AG04450 (cell line): Measurements from ENCODE around the gene NOL3. TPM values are rescaled to one million over a fixed set of nuclear protein-coding genes. Genes with fewer than 3 reads are reported as not detected.
A peak's percentile ranks its signal among the peaks of the same experiment; 100 is the strongest.

Experiments
- CTCF ChIA-PET: fragments of 300-600, 350-600 bp; formaldehyde crosslinking; extraction: SDS; loops from one replicate; lab custom pipeline; 2022; ENCODE audit warnings: antibody characterized with exemption, inconsistent platforms; lab: Charles Lee
- POLR2A ChIA-PET: fragments of 350-600 bp; formaldehyde crosslinking; extraction: SDS; loops from one replicate; lab custom pipeline; 2021; ENCODE audit warnings: antibody characterized with exemption, inconsistent platforms; lab: Yijun Ruan, JAX
- DNase-seq: peaks from one replicate; pipeline ENCODE4 v3.0.0-alpha.2; 2011; ENCODE audit warnings: low read depth, low spot score
- H3K27ac ChIP-seq: one replicate; pipeline ENCODE4 v1.5.1; 2012; ENCODE audit warnings: low read depth, low read length, control low read depth
- H3K27me3 ChIP-seq: one replicate; pipeline ENCODE4 v1.6.0; 2012; ENCODE audit warnings: low read length; ENCODE audit not compliant: control insufficient read depth, insufficient read depth
- H3K4me3 ChIP-seq: 2 replicates; pipeline ENCODE4 v1.5.1; 2011; ENCODE audit warnings: mild to moderate bottlenecking, low read depth, low read length, control low read depth
- H3K9me3 ChIP-seq: 2 replicates; pipeline ENCODE4 v1.5.1; 2012; ENCODE audit warnings: low read length; ENCODE audit not compliant: control insufficient read depth, insufficient read depth
- polyA plus RNA-seq: library from polyadenylated mRNA; depleted of rRNA; stranded (reverse); fragments of >200 nt; gene quantifications from 2 replicates; pipeline ENCODE4 v1.2.3, GENCODE V29; 2011
- TF ChIP-seq, protein P1 (sequence below): IDR thresholded peaks from 2 replicates; pipeline ENCODE4 v1.5.1; 2011; ENCODE audit warnings: low read depth, low read length, control low read depth, inconsistent platforms

The NOL3 gene
- polyA plus RNA-seq, 1 experiment: 8.2 TPM

GRCh38 chr16:67180166-67180565 lies 9.8 kb downstream of the NOL3 start:
- POLR2A ChIA-PET: interaction anchor here (1.1 kb wide), 1 partner anchor 334 kb away, joined by 3 read pairs; no protein-coding TSS in a partner anchor
- CTCF ChIA-PET: interaction anchor here (1.1 kb wide), 1 partner anchor 11 kb away, joined by 4 read pairs; no protein-coding TSS in a partner anchor
- no peak for DNase-seq
- H3K27ac ChIP-seq: no peak overlapping the region
- H3K4me3 ChIP-seq: no peak overlapping the region
- no peaks in the 10 kb centered on the region; the same call in 1 of the 2 replicates for H3K9me3 ChIP-seq
- H3K27me3 ChIP-seq: no peaks in the 10 kb centered on the region
- TF ChIP-seq, protein P1, sequence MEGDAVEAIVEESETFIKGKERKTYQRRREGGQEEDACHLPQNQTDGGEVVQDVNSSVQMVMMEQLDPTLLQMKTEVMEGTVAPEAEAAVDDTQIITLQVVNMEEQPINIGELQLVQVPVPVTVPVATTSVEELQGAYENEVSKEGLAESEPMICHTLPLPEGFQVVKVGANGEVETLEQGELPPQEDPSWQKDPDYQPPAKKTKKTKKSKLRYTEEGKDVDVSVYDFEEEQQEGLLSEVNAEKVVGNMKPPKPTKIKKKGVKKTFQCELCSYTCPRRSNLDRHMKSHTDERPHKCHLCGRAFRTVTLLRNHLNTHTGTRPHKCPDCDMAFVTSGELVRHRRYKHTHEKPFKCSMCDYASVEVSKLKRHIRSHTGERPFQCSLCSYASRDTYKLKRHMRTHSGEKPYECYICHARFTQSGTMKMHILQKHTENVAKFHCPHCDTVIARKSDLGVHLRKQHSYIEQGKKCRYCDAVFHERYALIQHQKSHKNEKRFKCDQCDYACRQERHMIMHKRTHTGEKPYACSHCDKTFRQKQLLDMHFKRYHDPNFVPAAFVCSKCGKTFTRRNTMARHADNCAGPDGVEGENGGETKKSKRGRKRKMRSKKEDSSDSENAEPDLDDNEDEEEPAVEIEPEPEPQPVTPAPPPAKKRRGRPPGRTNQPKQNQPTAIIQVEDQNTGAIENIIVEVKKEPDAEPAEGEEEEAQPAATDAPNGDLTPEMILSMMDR: no peak

- Histone ChIP-seq H3K27ac (peak overlapping the region; percentile 33), H3K27me3 (no peaks in the 10 kb centered on the region), H3K4me3 (peak overlapping the region; percentile 20), H3K9me3 (no peaks in the 10 kb centered on the region; the same call in 1 of the 2 replicates)
- TF ChIP-seq, protein P1: no peak
- POLR2A ChIA-PET: interaction anchor here (0.7 to 1.2 kb wide), 3 partner anchors 11 to 31 kb away, joined by 4 to 6 read pairs (median 6); partner anchors contain the start of genes B3GNT9 and NOL3
- CTCF ChIA-PET: interaction anchor here (1.0 kb wide), 1 partner anchor 26 kb away, joined by 4 read pairs; no protein-coding TSS in a partner anchor
- DNase-seq: peak; percentile 79
Observed at GRCh38 chr16:67181346-67181745, 11.0 kb downstream of the NOL3 start.

GRCh38 chr16:67182288-67182687 lies 11.9 kb downstream of the NOL3 start:
- H3K27ac ChIP-seq: no peak overlapping the region
- TF ChIP-seq, protein P1: no peak
- H3K27me3 ChIP-seq: no peaks in the 10 kb centered on the region
- DNase-seq: no peak
- POLR2A ChIA-PET: interaction anchor here (0.7 to 1.4 kb wide), 2 partner anchors 13 to 17 kb away, joined by 3 to 10 read pairs; no protein-coding TSS in a partner anchor
- H3K4me3 ChIP-seq: peak overlapping the region; percentile 71
- CTCF ChIA-PET: interaction anchor here (1.1 to 2.1 kb wide), 2 partner anchors 27 to 221 kb away, joined by 4 to 16 read pairs; partner anchors contain the start of gene CES3
- H3K9me3 ChIP-seq: no peaks in the 10 kb centered on the region; the same call in 1 of the 2 replicates

DNA sequence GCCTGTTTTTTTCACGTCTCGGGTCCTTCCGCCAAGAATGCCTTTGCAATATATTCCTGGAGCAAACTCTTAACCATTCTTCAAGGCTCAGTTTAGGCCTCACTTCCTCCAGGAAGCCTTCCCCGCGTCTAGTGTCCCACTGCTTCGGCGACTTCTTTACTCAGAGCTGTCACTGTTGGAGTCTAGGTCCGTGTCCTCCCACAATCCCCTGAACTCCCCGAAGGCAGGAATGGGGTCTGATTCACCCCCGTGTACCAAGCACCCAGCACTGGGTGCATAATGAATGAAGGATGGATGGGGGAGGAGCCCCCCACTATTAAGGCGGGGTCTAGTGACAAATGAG lies 12.9 kb downstream of the NOL3 start:
- CTCF ChIA-PET: interaction anchor here (0.5 to 2.1 kb wide), 4 partner anchors 28 to 222 kb away, joined by 3 to 16 read pairs (median 4); partner anchors contain the start of gene CES3
- peak overlapping the region; percentile 71 for H3K4me3 ChIP-seq
- DNase-seq: no peak
- H3K9me3 ChIP-seq: no peaks in the 10 kb centered on the region; the same call in 1 of the 2 replicates
- TF ChIP-seq, protein P1: no peak
- POLR2A ChIA-PET: interaction anchor here (0.6 to 1.4 kb wide), 2 partner anchors 14 to 82 kb away, joined by 6 to 10 read pairs; no protein-coding TSS in a partner anchor
- H3K27me3 ChIP-seq: no peaks in the 10 kb centered on the region
- H3K27ac ChIP-seq: peak overlapping the region; percentile 88
